Testis (tissue), 3 donors: ENCODE data around the gene ANKRD44. TPM values are rescaled to one million over a fixed set of nuclear protein-coding genes. Genes with fewer than 3 reads are reported as not detected.

ENCODE experiments used
- DNase-seq: peaks from one replicate; pipeline ENCODE4 v3.0.0-alpha.2; 2019
- H3K27ac ChIP-seq, 2 donors: fragments of 200-600 bp; sonication (generic); one replicate each; pipeline ENCODE4 v1.5.1; 2019
- H3K27me3 ChIP-seq: fragments of 200-600 bp; sonication (generic); one replicate; pipeline ENCODE4 v1.5.1; 2019
- H3K36me3 ChIP-seq: fragments of 200-600 bp; sonication (generic); one replicate; pipeline ENCODE4 v1.5.1; 2017; ENCODE audit warnings: low read depth; ENCODE audit errors: missing control alignments
- H3K4me1 ChIP-seq: fragments of 200-600 bp; sonication (generic); one replicate; pipeline ENCODE4 v1.5.1; 2019
- H3K4me3 ChIP-seq, 2 donors: fragments of 200-600 bp; sonication (generic); one replicate each; pipeline ENCODE4 v1.5.1; 2017 to 2019
- H3K9me3 ChIP-seq: fragments of 200-600 bp; sonication (generic); one replicate; pipeline ENCODE4 v1.5.1; 2017
- CTCF ChIP-seq, 3 experiments: fragments of 450-650 bp in 2 of 3; fragments of 200-600 bp in 1 of 3; sonication (generic) in 1 of 3; IDR thresholded peaks; one replicate each; pipeline ENCODE4 v1.5.1; 2016 to 2019; ENCODE audit warnings: antibody characterized with exemption in 3 of 3, mild to moderate bottlenecking in 2 of 3, moderate library complexity in 1 of 3
- POLR2A ChIP-seq: fragments of 450-650 bp; IDR thresholded peaks from one replicate; pipeline ENCODE4 v1.6.1; 2017; ENCODE audit warnings: antibody characterized with exemption, mild to moderate bottlenecking, moderate library complexity
- WGBS, 2 donors: methylation state at CpG; one replicate each; pipeline ENCODE4 v1.1.5; 2018; 5-methylcytosine and 5-hydroxymethylcytosine counted together
- intact Hi-C: fragments of 100-400 bp; cut with DNase I; formaldehyde crosslinking; loops from one replicate; pipeline ENCODE4 v1.15.1; 2023; ENCODE audit warnings: low total_unique reads
- polyA plus RNA-seq: library from polyadenylated mRNA; stranded (reverse); fragments of 350-450 nt; fragmentation: Illumina TruSeq; extraction: RNeasy Lipid Tissue Mini Kit (QIAGEN cat#74804); gene quantifications from one replicate; pipeline ENCODE4 v1.2.3, GENCODE V29; 2014; ENCODE audit warnings: low read depth, low replicate concordance; ENCODE audit not compliant: insufficient read depth
- total RNA-seq, 2 donors: library from RNA; depleted of rRNA; stranded (reverse); fragments of >200 nt; gene quantifications; one replicate each; pipeline ENCODE4 v1.2.3, GENCODE V29; 2016

Gene ANKRD44
- total and polyA plus RNA-seq, 3 donors from 2014 or later = 11.2 to 14.5 (median 11.5) TPM

GRCh38 chr2:196967116-196967515 is 343.5 kb downstream of the ANKRD44 start:
- TF ChIP-seq POLR2A (no peak), CTCF (IDR thresholded peaks at IDR 0.05) (no peak)
- 8 to 24% methylated on average over 7 of the region's 7 CpGs for WGBS, 2 donors
- Histone ChIP-seq H3K9me3 (no peaks in the 10 kb centered on the region), H3K4me3 (peak overlapping the region in 1 of 2 donors; percentile 16), H3K4me1 (peaks cover 4% of the 10 kb centered on the region), H3K27me3 (no peaks in the 10 kb centered on the region), H3K27ac (no peak overlapping the region), H3K36me3 (no peaks in the 10 kb centered on the region)
- peak; percentile 15 for DNase-seq
- intact Hi-C loops = no loop called here

- peaks cover 4% of the 10 kb centered on the region for H3K4me1 ChIP-seq
- TF ChIP-seq CTCF (IDR thresholded peaks at IDR 0.05) (no peak), POLR2A (no peak)
- H3K9me3 ChIP-seq = no peaks in the 10 kb centered on the region
- no peak overlapping the region for H3K4me3 ChIP-seq
- no peaks in the 10 kb centered on the region for H3K36me3 ChIP-seq
- no peak for DNase-seq
- no peaks in the 10 kb centered on the region for H3K27me3 ChIP-seq
- intact Hi-C loops = no loop called here
- 66 to 70% methylated on average over 3 of the region's 3 CpGs for WGBS, 2 donors
- no peak overlapping the region for H3K27ac ChIP-seq
These were observed 344.5 kb downstream of the ANKRD44 start for GRCh38 chr2:196966061-196966460.

- no peaks in the 10 kb centered on the region for H3K36me3 ChIP-seq
These were observed 344.9 kb downstream of the ANKRD44 start for GRCh38 chr2:196965651-196966050.

GRCh38 chr2:196963961-196964360 is 346.6 kb downstream of the ANKRD44 start:
- Histone ChIP-seq H3K4me3 (no peak overlapping the region), H3K9me3 (no peaks in the 10 kb centered on the region), H3K27ac (no peak overlapping the region), H3K27me3 (no peaks in the 10 kb centered on the region), H3K36me3 (no peaks in the 10 kb centered on the region), H3K4me1 (peaks cover 4% of the 10 kb centered on the region)
- intact Hi-C loops = no loop called here
- DNase-seq = no peak
- WGBS, 2 donors = 92 to 93% methylated on average over 1 of the region's 1 CpG
- TF ChIP-seq POLR2A = no peak
- TF ChIP-seq CTCF (IDR thresholded peaks at IDR 0.05) = no peak

More at GRCh38 chr2:196965651-196966050, 344.9 kb downstream of the ANKRD44 start:
- 80 to 86% methylated on average over 4 of the region's 4 CpGs for WGBS, 2 donors
- Histone ChIP-seq H3K27ac (no peak overlapping the region), H3K4me1 (peaks cover 4% of the 10 kb centered on the region), H3K27me3 (no peaks in the 10 kb centered on the region), H3K4me3 (no peak overlapping the region), H3K9me3 (no peaks in the 10 kb centered on the region)
- no peak for DNase-seq
- TF ChIP-seq CTCF (IDR thresholded peaks at IDR 0.05) (no peak), POLR2A (no peak)
- intact Hi-C loops = no loop called here

GRCh38 chr2:196963043-196963442 is 347.5 kb downstream of the ANKRD44 start:
- no peaks in the 10 kb centered on the region for H3K27me3 ChIP-seq
- H3K4me3 ChIP-seq = no peak overlapping the region
- TF ChIP-seq CTCF (IDR thresholded peaks at IDR 0.05) = no peak
- no peak for TF ChIP-seq POLR2A
- 88 to 89% methylated on average over 2 of the region's 2 CpGs for WGBS, 2 donors
- no peak overlapping the region for H3K27ac ChIP-seq
- no peaks in the 10 kb centered on the region for H3K36me3 ChIP-seq
- no peaks in the 10 kb centered on the region for H3K9me3 ChIP-seq
- intact Hi-C loops = no loop called here
- DNase-seq = no peak
- peaks cover 4% of the 10 kb centered on the region for H3K4me1 ChIP-seq
